Activated CD4-positive, CD25-positive, alpha-beta regulatory T cell (primary cell): ENCODE data around the gene FOXO3.

Source experiments
- DNase-seq, 4 experiments: peaks; one replicate each; lab custom pipeline; 2025; lab: John Stamatoyannopoulos, UW

Gene FOXO3

GRCh38 chr6:108627692-108628550, 67.2 kb downstream of the FOXO3 start:
- DNase-seq: no peak

- DNase-seq: no peak
Measured at GRCh38 chr6:108630050-108630714, 69.5 kb downstream of the FOXO3 start.

GRCh38 chr6:108632441-108632840, 71.7 kb downstream of the FOXO3 start:
- DNase-seq: no peak

- no peak for DNase-seq
Measured at GRCh38 chr6:108633436-108633835, 72.7 kb downstream of the FOXO3 start.

GRCh38 chr6:108635505-108636226, 74.9 kb downstream of the FOXO3 start:
- DNase-seq: no peak

GRCh38 chr6:108637963-108638362, 77.2 kb downstream of the FOXO3 start:
- no peak for DNase-seq

GRCh38 chr6:108638993-108639392, 78.3 kb downstream of the FOXO3 start:
- no peak for DNase-seq

- DNase-seq: no peak
Measured at GRCh38 chr6:108640104-108640503, 79.4 kb downstream of the FOXO3 start.

- DNase-seq: no peak
Measured at GRCh38 chr6:108643184-108643583, 82.5 kb downstream of the FOXO3 start.

GRCh38 chr6:108644252-108644651, 83.5 kb downstream of the FOXO3 start:
- no peak for DNase-seq

- no peak for DNase-seq
Measured at GRCh38 chr6:108648191-108648590, 87.5 kb downstream of the FOXO3 start.

- no peak for DNase-seq
Measured at GRCh38 chr6:108650325-108650724, 89.6 kb downstream of the FOXO3 start.

- no peak for DNase-seq
Measured at GRCh38 chr6:108650781-108651180, 90.1 kb downstream of the FOXO3 start.

GRCh38 chr6:108651340-108652227, 90.9 kb downstream of the FOXO3 start:
- no peak for DNase-seq

GRCh38 chr6:108652375-108652774, 91.7 kb downstream of the FOXO3 start:
- DNase-seq: no peak

GRCh38 chr6:108653949-108654348, 93.2 kb downstream of the FOXO3 start:
- no peak for DNase-seq

GRCh38 chr6:108654465-108655106, 93.9 kb downstream of the FOXO3 start:
- no peak for DNase-seq

- DNase-seq: no peak
Measured at GRCh38 chr6:108655806-108656651, 95.3 kb downstream of the FOXO3 start.

- DNase-seq: no peak
Measured at GRCh38 chr6:108656836-108657235, 96.1 kb downstream of the FOXO3 start.

GRCh38 chr6:108658174-108658573, 97.5 kb downstream of the FOXO3 start:
- no peak for DNase-seq
